Panc1 (cell line): ENCODE measurements around the gene LRBA. TPM values are rescaled to one million over a fixed set of nuclear protein-coding genes. Genes with fewer than 3 reads are reported as not detected.
A peak's percentile ranks its signal among the peaks of the same experiment; 100 is the strongest.

Experiments used
- ATAC-seq: fragments of 200-7000 bp; cut with Tn5 transposase; 2 replicates; pipeline ENCODE4 v1.9.1; 2020; ENCODE audit warnings: mild to moderate bottlenecking, moderate library complexity
- BruUV-seq: library from RNA; stranded (reverse); fragments of 400-500 nt; replicated peaks from 2 replicates; lab custom pipeline; 2021; lab: Mats Ljungman, UMichigan
- CTCF ChIA-PET: fragments of 300-600 bp; sonication (Branson Sonifier 250); formaldehyde crosslinking; loops from one replicate; lab custom pipeline; 2022; ENCODE audit warnings: antibody characterized with exemption; lab: Charles Lee
- POLR2A ChIA-PET: fragments of 300-600 bp; sonication (Branson Sonifier 250); formaldehyde crosslinking; loops from one replicate; lab custom pipeline; 2022; ENCODE audit warnings: antibody characterized with exemption; lab: Charles Lee
- DNase-seq: peaks from one replicate; pipeline ENCODE4 v3.0.0-alpha.2; 2010; ENCODE audit warnings: low read depth, low spot score
- H3K27ac ChIP-seq: 2 replicates; pipeline ENCODE4 v1.5.1; 2011; ENCODE audit warnings: mild to moderate bottlenecking, low read length, inconsistent platforms
- H3K27me3 ChIP-seq: fragments of 200-500 bp; sonication (Bioruptor generic); 2 replicates; pipeline ENCODE4 v1.6.0; 2014; ENCODE audit warnings: low read length, inconsistent platforms; ENCODE audit not compliant: control insufficient read depth, insufficient read depth
- H3K36me3 ChIP-seq: fragments of 200-500 bp; sonication (Bioruptor generic); 2 replicates; pipeline ENCODE4 v1.5.1; 2014; ENCODE audit warnings: inconsistent platforms, mild to moderate bottlenecking, low read length, moderate library complexity; ENCODE audit not compliant: control insufficient read depth, insufficient read depth
- H3K4me1 ChIP-seq: 2 replicates; pipeline ENCODE4 v1.5.1; 2011; ENCODE audit warnings: inconsistent platforms, mild to moderate bottlenecking, low read length, moderate library complexity; ENCODE audit not compliant: control insufficient read depth, insufficient read depth
- H3K4me3 ChIP-seq, 2 experiments: 2 replicates each; pipeline ENCODE4 v1.5.1; 2011 to 2012; ENCODE audit warnings: low read depth in 2 of 2, low read length in 2 of 2, mild to moderate bottlenecking in 2 of 2, inconsistent platforms in 1 of 2, moderate library complexity in 1 of 2
- H3K9me3 ChIP-seq: fragments of 200-500 bp; sonication (Bioruptor generic); 2 replicates; pipeline ENCODE4 v1.5.1; 2014; ENCODE audit warnings: low read depth, mild to moderate bottlenecking, inconsistent platforms, low read length, moderate library complexity; ENCODE audit not compliant: control insufficient read depth, insufficient read depth
- POLR2AphosphoS5 ChIP-seq: IDR thresholded peaks from 2 replicates; pipeline ENCODE4 v1.6.1; 2012; ENCODE audit warnings: mild to moderate bottlenecking, low read depth, low read length, moderate library complexity
- SIN3A ChIP-seq: IDR thresholded peaks from 2 replicates; pipeline ENCODE4 v1.6.1; 2012; ENCODE audit warnings: low read depth, mild to moderate bottlenecking, low read length, moderate library complexity, borderline replicate concordance; ENCODE audit not compliant: insufficient read depth
- TCF7L2 ChIP-seq: IDR thresholded peaks from 2 replicates; pipeline ENCODE4 v1.6.1; 2011; ENCODE audit warnings: mild to moderate bottlenecking, low read depth, low read length, inconsistent platforms
- in situ Hi-C: cut with HindIII; loops from 2 replicates; pipeline ENCODE4 v1.10.0; 2016; ENCODE audit warnings: low sequenced_read_pairs, low pct_unique_long_range_greater_than_20kb
- intact Hi-C: fragments of 100-400 bp; cut with micrococcal nuclease; formaldehyde crosslinking; loops from one replicate; pipeline ENCODE4 v1.10.0; 2022; ENCODE audit not compliant: unreplicated experiment
- total RNA-seq: library from RNA; stranded (reverse); gene quantifications from one replicate; pipeline ENCODE4 v1.2.1, GENCODE V29; 2021; ENCODE audit not compliant: unreplicated experiment
- TF ChIP-seq, protein P1 (sequence below), 2 experiments: IDR thresholded peaks; 2 replicates each; pipeline ENCODE4 v1.6.1; 2011 to 2012; ENCODE audit warnings: low read depth in 2 of 2, control low read depth in 1 of 2, low read length in 1 of 2, mild to moderate bottlenecking in 1 of 2, moderate library complexity in 1 of 2; ENCODE audit not compliant: insufficient read depth in 1 of 2
- TF ChIP-seq, protein P2 (sequence below): fragments of 450-650 bp; IDR thresholded peaks from 2 replicates; pipeline ENCODE4 v1.5.1; 2017; ENCODE audit warnings: mild to moderate bottlenecking

The LRBA gene
- total RNA-seq, 1 experiment from 2014 or later, result 26.4 TPM

DNA sequence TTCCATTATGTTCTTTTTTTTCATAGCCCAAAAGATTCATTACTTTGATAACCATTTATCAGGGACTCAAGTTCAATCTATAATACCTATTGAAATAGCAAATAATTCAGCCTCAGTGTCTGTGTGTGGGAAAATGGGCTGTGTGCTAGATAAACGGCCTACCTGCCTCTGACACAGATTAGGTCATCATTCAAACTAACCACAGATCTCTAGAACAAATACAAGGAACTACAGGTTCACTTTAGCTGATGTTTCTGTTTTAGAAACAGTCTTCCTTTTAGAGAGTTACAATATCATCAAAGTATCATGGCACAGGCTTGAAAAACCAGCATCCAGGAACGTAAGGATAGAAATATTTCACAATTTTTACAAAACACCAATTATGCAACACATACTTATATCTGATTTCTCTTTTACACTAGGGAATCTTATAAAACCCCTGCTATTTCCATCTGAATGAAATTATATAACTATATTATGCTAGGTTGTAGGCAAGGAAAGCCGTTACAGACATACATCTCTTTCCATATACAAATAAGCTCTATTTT, 489.7 kb downstream of the LRBA start:
- no peak overlapping the region for H3K27ac ChIP-seq
- intact Hi-C loops, result no loop called here
- no peak for ATAC-seq
- TF ChIP-seq POLR2AphosphoS5, result no peak
- TF ChIP-seq TCF7L2, result no peak
- TF ChIP-seq, protein P1, sequence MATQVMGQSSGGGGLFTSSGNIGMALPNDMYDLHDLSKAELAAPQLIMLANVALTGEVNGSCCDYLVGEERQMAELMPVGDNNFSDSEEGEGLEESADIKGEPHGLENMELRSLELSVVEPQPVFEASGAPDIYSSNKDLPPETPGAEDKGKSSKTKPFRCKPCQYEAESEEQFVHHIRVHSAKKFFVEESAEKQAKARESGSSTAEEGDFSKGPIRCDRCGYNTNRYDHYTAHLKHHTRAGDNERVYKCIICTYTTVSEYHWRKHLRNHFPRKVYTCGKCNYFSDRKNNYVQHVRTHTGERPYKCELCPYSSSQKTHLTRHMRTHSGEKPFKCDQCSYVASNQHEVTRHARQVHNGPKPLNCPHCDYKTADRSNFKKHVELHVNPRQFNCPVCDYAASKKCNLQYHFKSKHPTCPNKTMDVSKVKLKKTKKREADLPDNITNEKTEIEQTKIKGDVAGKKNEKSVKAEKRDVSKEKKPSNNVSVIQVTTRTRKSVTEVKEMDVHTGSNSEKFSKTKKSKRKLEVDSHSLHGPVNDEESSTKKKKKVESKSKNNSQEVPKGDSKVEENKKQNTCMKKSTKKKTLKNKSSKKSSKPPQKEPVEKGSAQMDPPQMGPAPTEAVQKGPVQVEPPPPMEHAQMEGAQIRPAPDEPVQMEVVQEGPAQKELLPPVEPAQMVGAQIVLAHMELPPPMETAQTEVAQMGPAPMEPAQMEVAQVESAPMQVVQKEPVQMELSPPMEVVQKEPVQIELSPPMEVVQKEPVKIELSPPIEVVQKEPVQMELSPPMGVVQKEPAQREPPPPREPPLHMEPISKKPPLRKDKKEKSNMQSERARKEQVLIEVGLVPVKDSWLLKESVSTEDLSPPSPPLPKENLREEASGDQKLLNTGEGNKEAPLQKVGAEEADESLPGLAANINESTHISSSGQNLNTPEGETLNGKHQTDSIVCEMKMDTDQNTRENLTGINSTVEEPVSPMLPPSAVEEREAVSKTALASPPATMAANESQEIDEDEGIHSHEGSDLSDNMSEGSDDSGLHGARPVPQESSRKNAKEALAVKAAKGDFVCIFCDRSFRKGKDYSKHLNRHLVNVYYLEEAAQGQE (IDR thresholded peaks at IDR 0.05; ENCODE audit: insufficient read depth in 1 of 2, low read depth in 2 of 2, low read length in 1 of 2), result no peak
- TF ChIP-seq SIN3A, result no peak
- TF ChIP-seq, protein P2, sequence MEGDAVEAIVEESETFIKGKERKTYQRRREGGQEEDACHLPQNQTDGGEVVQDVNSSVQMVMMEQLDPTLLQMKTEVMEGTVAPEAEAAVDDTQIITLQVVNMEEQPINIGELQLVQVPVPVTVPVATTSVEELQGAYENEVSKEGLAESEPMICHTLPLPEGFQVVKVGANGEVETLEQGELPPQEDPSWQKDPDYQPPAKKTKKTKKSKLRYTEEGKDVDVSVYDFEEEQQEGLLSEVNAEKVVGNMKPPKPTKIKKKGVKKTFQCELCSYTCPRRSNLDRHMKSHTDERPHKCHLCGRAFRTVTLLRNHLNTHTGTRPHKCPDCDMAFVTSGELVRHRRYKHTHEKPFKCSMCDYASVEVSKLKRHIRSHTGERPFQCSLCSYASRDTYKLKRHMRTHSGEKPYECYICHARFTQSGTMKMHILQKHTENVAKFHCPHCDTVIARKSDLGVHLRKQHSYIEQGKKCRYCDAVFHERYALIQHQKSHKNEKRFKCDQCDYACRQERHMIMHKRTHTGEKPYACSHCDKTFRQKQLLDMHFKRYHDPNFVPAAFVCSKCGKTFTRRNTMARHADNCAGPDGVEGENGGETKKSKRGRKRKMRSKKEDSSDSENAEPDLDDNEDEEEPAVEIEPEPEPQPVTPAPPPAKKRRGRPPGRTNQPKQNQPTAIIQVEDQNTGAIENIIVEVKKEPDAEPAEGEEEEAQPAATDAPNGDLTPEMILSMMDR, result no peak
- H3K36me3 ChIP-seq, result no peaks in the 10 kb centered on the region
- no peak overlapping the region for H3K4me3 ChIP-seq
- CTCF ChIA-PET, result no interaction called here
- no TSS peak for BruUV-seq
- DNase-seq, result no peak
- POLR2A ChIA-PET, result no interaction called here
- no peaks in the 10 kb centered on the region for H3K4me1 ChIP-seq
- in situ Hi-C loops, result no loop called here
- H3K27me3 ChIP-seq, result no peaks in the 10 kb centered on the region
- peaks cover 9% of the 10 kb centered on the region; the same call in 1 of the 2 replicates for H3K9me3 ChIP-seq

DNA sequence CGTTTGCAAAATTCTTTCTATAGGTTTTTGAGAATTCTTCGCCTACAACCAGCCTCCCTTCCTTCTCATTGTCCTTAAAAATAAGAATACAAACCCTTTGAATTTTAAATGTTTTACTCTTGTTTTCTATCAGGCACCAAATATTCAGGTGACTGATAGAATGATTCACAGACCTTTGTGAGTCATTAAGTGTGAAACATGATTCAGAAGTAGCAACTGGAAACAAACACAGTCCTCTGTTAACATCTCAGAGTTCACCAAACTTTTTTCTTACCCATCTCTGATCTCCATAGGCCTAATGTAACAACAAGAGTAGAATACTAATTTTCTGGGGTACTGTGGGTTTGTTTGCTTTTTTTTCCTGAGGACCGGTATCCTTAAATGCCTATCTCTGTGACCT, 496.5 kb downstream of the LRBA start:
- ChIA-PET POLR2A (no interaction called here), CTCF (no interaction called here)
- Histone ChIP-seq H3K9me3 (no peaks in the 10 kb centered on the region), H3K4me1 (peaks cover 2% of the 10 kb centered on the region; the same call in 1 of the 2 replicates), H3K4me3 (no peak overlapping the region), H3K27ac (no peak overlapping the region), H3K27me3 (no peaks in the 10 kb centered on the region), H3K36me3 (no peaks in the 10 kb centered on the region)
- TF ChIP-seq SIN3A (no peak), TCF7L2 (no peak), POLR2AphosphoS5 (no peak)
- TF ChIP-seq, protein P1 (IDR thresholded peaks at IDR 0.05; ENCODE audit: insufficient read depth in 1 of 2, low read depth in 2 of 2, low read length in 1 of 2), result no peak
- TF ChIP-seq, protein P2, result no peak
- ATAC-seq (0 out of 2 replicates have a peak, but pooled peaks have one; percentile 69), DNase-seq (peak; percentile 39)
- in situ Hi-C loops (no loop called here), intact Hi-C loops (no loop called here)
- BruUV-seq, result no TSS peak
